Measurements from ENCODE around the gene OR2K2.
"Not testable (repeated sequence)": the region's sequence is repeated elsewhere in the genome, so short reads cannot be mapped to it uniquely, and the experiment has no call there.

OR2K2 gene

GRCh38 chr9:111330124-111330523 lies at the start of gene OR2K2:
OR2K2 (minus strand) TSS chr9:111330224; CDS start chr9:111328433, 1,791 bp downstream.
- Mint-ChIP-seq H3K4me3 (no peak within 1 kb of the TSS), H3K27ac (no peak within 1 kb of the TSS), H3K27me3 (peaks cover 22% of the 10 kb centered on the region), H3K4me1 (ENCODE audit: low read depth) (peaks cover 10% of the 10 kb centered on the region), H3K36me3 (ENCODE audit: low read depth) (no peaks in the 10 kb centered on the region), H3K9me3 (no peaks in the 10 kb centered on the region)
- DNase-seq = no peak

DNA sequence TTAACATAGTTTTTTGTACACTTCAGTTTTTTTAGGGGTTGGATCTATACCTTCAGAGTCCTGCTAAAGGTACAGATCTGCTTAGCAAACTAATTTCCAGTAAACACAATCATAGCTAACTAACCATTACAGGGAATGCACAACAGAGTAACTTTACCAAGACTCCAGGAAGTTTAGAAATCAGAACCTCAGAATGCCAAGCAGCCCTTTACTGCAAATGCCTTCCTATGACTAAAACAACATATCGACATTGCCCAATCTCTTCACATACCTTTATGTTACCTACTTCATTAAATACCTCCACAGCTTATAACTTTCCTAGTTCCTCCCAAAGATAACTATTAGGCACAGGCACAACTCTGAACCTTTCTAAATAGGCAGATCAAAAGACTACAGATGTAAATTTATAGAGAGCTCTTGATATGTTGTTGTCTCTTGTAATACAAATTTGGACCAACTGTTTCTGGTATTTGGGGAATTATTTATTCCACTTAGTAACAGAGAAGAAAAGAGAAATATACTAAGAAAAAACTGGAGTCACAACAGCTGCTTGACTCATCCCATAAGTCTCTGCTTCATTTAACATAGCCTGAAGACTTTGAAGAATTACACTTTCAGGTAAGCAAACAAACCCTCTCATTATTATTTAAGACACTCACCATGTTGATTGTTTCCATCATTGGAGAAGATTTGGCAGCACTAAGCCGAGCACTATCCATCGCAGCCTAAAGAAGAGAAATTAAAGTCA lies 46.0 kb upstream of the OR2K2 start:
- no peak for DNase-seq
- Mint-ChIP-seq H3K4me1 (ENCODE audit: low read depth) (no peaks in the 10 kb centered on the region), H3K9me3 (no peaks in the 10 kb centered on the region), H3K27ac (no peak overlapping the region), H3K27me3 (no peaks in the 10 kb centered on the region), H3K36me3 (ENCODE audit: low read depth) (peaks cover 96% of the 10 kb centered on the region), H3K4me3 (no peak overlapping the region)

DNA sequence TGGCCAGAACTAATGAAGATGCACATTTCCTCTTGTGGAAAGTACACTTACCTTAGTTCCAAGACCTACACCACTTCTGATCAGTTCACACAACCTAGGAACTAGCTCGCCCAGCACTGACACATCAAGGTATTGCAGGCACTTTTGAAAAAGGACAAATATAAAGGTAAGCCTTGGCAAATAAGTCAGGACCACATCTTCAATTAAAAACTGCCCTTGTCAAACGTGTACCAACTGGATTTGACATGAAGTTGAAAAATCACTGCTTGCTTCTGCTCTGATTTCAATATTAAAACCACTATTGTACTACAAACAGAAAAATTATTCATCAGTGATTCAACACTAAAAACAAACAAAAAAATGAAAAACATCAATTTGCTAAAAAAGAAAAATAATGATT lies 45.0 kb upstream of the OR2K2 start:
- H3K9me3 Mint-ChIP-seq = no peaks in the 10 kb centered on the region
- no peak overlapping the region for H3K27ac Mint-ChIP-seq
- H3K4me3 Mint-ChIP-seq = no peak overlapping the region
- H3K36me3 Mint-ChIP-seq (ENCODE audit: low read depth) = peaks cover 96% of the 10 kb centered on the region
- H3K27me3 Mint-ChIP-seq = no peaks in the 10 kb centered on the region
- DNase-seq = no peak
- no peaks in the 10 kb centered on the region for H3K4me1 Mint-ChIP-seq (ENCODE audit: low read depth)

DNA sequence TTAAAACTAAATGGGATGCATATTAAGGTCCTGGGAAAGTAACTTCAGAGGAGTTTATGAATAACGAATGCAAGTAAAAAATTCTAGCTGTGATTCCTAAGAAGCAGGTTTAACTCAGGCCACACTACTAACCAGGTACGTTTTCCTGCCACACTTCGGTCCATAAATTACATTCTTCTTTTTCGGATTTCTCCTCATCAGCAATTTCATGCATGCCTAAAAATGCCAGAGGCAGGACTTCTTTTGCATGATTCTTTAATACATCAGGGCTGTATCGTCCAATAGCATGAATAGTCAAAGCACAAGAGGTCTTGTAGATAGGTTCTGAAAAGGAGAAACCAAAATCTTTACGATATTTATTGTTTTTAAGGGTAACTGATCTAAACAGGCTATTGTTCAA lies 42.3 kb upstream of the OR2K2 start:
- no peak overlapping the region for H3K27ac Mint-ChIP-seq
- peaks cover 99% of the 10 kb centered on the region for H3K36me3 Mint-ChIP-seq (ENCODE audit: low read depth)
- DNase-seq = no peak
- no peaks in the 10 kb centered on the region for H3K9me3 Mint-ChIP-seq
- no peak overlapping the region for H3K4me3 Mint-ChIP-seq
- H3K4me1 Mint-ChIP-seq (ENCODE audit: low read depth) = no peaks in the 10 kb centered on the region
- no peaks in the 10 kb centered on the region for H3K27me3 Mint-ChIP-seq

GRCh38 chr9:111366978-111367377 lies 37.0 kb upstream of the OR2K2 start:
- H3K9me3 Mint-ChIP-seq = no peaks in the 10 kb centered on the region
- H3K36me3 Mint-ChIP-seq (ENCODE audit: low read depth) = peaks cover 97% of the 10 kb centered on the region
- no peak overlapping the region for H3K4me3 Mint-ChIP-seq
- DNase-seq = no peak
- H3K4me1 Mint-ChIP-seq (ENCODE audit: low read depth) = no peaks in the 10 kb centered on the region
- H3K27ac Mint-ChIP-seq = no peak overlapping the region
- H3K27me3 Mint-ChIP-seq = no peaks in the 10 kb centered on the region

- Mint-ChIP-seq H3K27ac (no peak overlapping the region), H3K27me3 (no peaks in the 10 kb centered on the region), H3K9me3 (no peaks in the 10 kb centered on the region), H3K4me3 (no peak overlapping the region), H3K36me3 (ENCODE audit: low read depth) (peaks cover 80% of the 10 kb centered on the region), H3K4me1 (ENCODE audit: low read depth) (no peaks in the 10 kb centered on the region)
- no peak for DNase-seq
Measured at GRCh38 chr9:111362526-111362925, 32.5 kb upstream of the OR2K2 start.

DNA sequence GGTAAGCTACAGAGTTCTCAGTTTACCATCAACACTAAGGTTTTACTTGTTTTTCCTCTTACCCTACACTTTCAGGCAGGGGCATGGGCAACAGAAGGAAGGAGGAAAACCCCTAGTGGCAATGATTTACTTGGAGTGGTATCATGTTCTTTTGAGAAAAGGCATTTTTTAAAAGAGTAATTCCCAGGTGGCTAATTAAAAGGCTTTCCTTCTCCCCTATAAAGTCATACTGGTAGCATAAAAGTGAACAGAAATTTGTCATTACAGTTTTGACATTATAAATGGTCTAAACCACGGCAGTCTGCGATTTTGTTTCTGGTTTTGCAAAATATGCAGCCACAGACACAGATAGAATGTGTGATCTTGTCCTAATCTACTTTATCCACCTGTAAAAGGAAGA lies 30.9 kb upstream of the OR2K2 start:
- Mint-ChIP-seq H3K4me3 (no peak overlapping the region), H3K36me3 (ENCODE audit: low read depth) (peaks cover 63% of the 10 kb centered on the region), H3K9me3 (no peaks in the 10 kb centered on the region), H3K27ac (no peak overlapping the region), H3K27me3 (no peaks in the 10 kb centered on the region), H3K4me1 (ENCODE audit: low read depth) (peaks cover 13% of the 10 kb centered on the region)
- no peak for DNase-seq

- Mint-ChIP-seq H3K36me3 (ENCODE audit: low read depth) (peaks cover 24% of the 10 kb centered on the region), H3K27me3 (peaks cover 3% of the 10 kb centered on the region), H3K9me3 (peaks cover 3% of the 10 kb centered on the region), H3K4me1 (ENCODE audit: low read depth) (peaks cover 13% of the 10 kb centered on the region), H3K27ac (no peak overlapping the region), H3K4me3 (no peak overlapping the region)
- no peak for DNase-seq
Measured at GRCh38 chr9:111356481-111357244, 26.6 kb upstream of the OR2K2 start.

- DNase-seq = no peak
- H3K36me3 Mint-ChIP-seq (ENCODE audit: low read depth) = no peaks in the 10 kb centered on the region
- peaks cover 6% of the 10 kb centered on the region for H3K9me3 Mint-ChIP-seq
- H3K27ac Mint-ChIP-seq = no peak overlapping the region
- peaks cover 13% of the 10 kb centered on the region for H3K4me1 Mint-ChIP-seq (ENCODE audit: low read depth)
- peaks cover 11% of the 10 kb centered on the region for H3K27me3 Mint-ChIP-seq
- H3K4me3 Mint-ChIP-seq = no peak overlapping the region
Measured at GRCh38 chr9:111352545-111352944, 22.5 kb upstream of the OR2K2 start.

GRCh38 chr9:111350556-111350955 lies 20.5 kb upstream of the OR2K2 start:
- H3K4me1 Mint-ChIP-seq (ENCODE audit: low read depth) = no peaks in the 10 kb centered on the region
- H3K27me3 Mint-ChIP-seq = peaks cover 17% of the 10 kb centered on the region
- no peak overlapping the region for H3K27ac Mint-ChIP-seq
- DNase-seq = no peak
- no peaks in the 10 kb centered on the region for H3K36me3 Mint-ChIP-seq (ENCODE audit: low read depth)
- H3K4me3 Mint-ChIP-seq = no peak overlapping the region
- peaks cover 6% of the 10 kb centered on the region for H3K9me3 Mint-ChIP-seq

DNA sequence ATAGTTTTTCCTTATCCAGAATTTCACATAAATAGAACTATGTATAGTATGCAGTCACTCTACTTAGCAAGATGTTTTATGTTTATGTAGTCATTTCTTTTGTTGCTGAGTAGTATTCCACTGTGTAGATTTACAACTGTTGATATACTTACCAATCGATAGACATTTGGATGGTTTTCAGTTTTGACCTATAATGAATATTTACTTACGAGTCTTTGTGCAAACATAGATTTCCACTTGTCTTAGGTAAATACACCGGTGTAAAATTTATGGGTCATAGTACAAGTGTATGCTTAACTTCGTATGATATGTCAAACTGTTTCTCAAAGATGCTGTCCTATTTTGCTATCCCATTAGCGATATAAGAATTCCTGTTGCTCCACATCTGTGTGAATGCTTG lies 19.7 kb upstream of the OR2K2 start:
- Mint-ChIP-seq H3K27ac (no peak overlapping the region), H3K9me3 (peaks cover 6% of the 10 kb centered on the region), H3K27me3 (peaks cover 17% of the 10 kb centered on the region), H3K4me3 (no peak overlapping the region), H3K36me3 (ENCODE audit: low read depth) (no peaks in the 10 kb centered on the region), H3K4me1 (ENCODE audit: low read depth) (no peaks in the 10 kb centered on the region)
- DNase-seq = no peak

GRCh38 chr9:111348821-111349271 lies 18.8 kb upstream of the OR2K2 start:
- Mint-ChIP-seq H3K4me1 (ENCODE audit: low read depth) (no peaks in the 10 kb centered on the region), H3K36me3 (ENCODE audit: low read depth) (no peaks in the 10 kb centered on the region), H3K27me3 (peaks cover 17% of the 10 kb centered on the region), H3K9me3 (peaks cover 6% of the 10 kb centered on the region), H3K4me3 (no peak overlapping the region), H3K27ac (no peak overlapping the region)
- DNase-seq = no peak

GRCh38 chr9:111334318-111334863 lies 4.4 kb upstream of the OR2K2 start:
- peaks cover 29% of the 10 kb centered on the region for H3K27me3 Mint-ChIP-seq
- H3K9me3 Mint-ChIP-seq; DNase-seq; H3K36me3 Mint-ChIP-seq (ENCODE audit: low read depth); H3K27ac Mint-ChIP-seq; H3K4me3 Mint-ChIP-seq: not testable (repeated sequence)
- H3K4me1 Mint-ChIP-seq (ENCODE audit: low read depth) = peaks cover 12% of the 10 kb centered on the region

GRCh38 chr9:111320631-111321030 lies 9.4 kb downstream of the OR2K2 start:
- H3K27ac Mint-ChIP-seq = no peak overlapping the region
- no peaks in the 10 kb centered on the region for H3K4me1 Mint-ChIP-seq (ENCODE audit: low read depth)
- H3K4me3 Mint-ChIP-seq = no peak overlapping the region
- no peak for DNase-seq
- peaks cover 17% of the 10 kb centered on the region for H3K27me3 Mint-ChIP-seq
- peaks cover 8% of the 10 kb centered on the region for H3K9me3 Mint-ChIP-seq
- H3K36me3 Mint-ChIP-seq (ENCODE audit: low read depth) = no peaks in the 10 kb centered on the region

DNA sequence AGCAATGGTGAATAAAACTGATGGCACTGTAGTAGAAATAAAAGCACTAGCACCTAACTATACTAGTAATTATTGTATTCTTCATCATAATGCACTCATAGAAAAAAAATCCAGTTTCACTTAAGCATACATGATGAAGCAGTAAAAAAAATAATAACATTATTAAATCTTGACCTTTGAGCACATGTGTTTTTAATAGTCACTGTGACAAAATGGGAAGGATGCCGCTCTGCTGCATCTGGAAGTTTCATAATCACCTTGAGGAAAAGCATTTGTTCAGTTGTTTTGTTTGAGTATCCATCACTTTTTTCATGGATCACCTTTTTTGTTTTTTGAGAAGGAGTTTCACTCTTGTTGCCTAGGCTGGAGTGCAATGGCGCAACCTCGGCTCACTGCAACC lies 13.2 kb downstream of the OR2K2 start:
- Mint-ChIP-seq H3K27me3 (peaks cover 14% of the 10 kb centered on the region), H3K4me3 (no peak overlapping the region), H3K27ac (no peak overlapping the region), H3K4me1 (ENCODE audit: low read depth) (no peaks in the 10 kb centered on the region), H3K36me3 (ENCODE audit: low read depth) (no peaks in the 10 kb centered on the region), H3K9me3 (peaks cover 6% of the 10 kb centered on the region)
- DNase-seq = no peak
